HCT116 (cell line): ENCODE measurements around the gene TTLL9. TPM values are rescaled to one million over a fixed set of nuclear protein-coding genes. Genes with fewer than 3 reads are reported as not detected.

Source experiments
- ATAC-seq: fragments of 200-7000 bp; cut with Tn5 transposase; 2 replicates; pipeline ENCODE4 v1.9.1; 2020; ENCODE audit warnings: mild to moderate bottlenecking, moderate library complexity
- BruUV-seq: library from RNA; stranded (reverse); fragments of 400-500 nt; replicated peaks from 2 replicates; lab custom pipeline; 2021; lab: Mats Ljungman, UMichigan
- CTCF ChIA-PET: fragments of 300-600 bp; sonication (Branson Sonifier 250); formaldehyde crosslinking; loops from one replicate; lab custom pipeline; 2021; ENCODE audit warnings: antibody characterized with exemption; lab: Charles Lee
- POLR2A ChIA-PET: fragments of 300-600, 350-600 bp; sonication (Branson Sonifier 250); formaldehyde crosslinking; loops from one replicate; lab custom pipeline; 2021; ENCODE audit warnings: antibody characterized with exemption; lab: Charles Lee
- RAD21 ChIA-PET, 2 experiments: fragments of 300-600 bp; sonication (Branson Sonifier 250); formaldehyde crosslinking; loops; one replicate each; lab custom pipeline; 2023; ENCODE audit warnings: low total read pairs in 2 of 2; ENCODE audit not compliant: uncharacterized antibody in 2 of 2, unreplicated experiment in 2 of 2, low non-redundant PET in 1 of 2; lab: Charles Lee
- DNase-seq: peaks from one replicate; pipeline ENCODE4 v3.0.0-alpha.2; 2010; ENCODE audit warnings: low read depth, low spot score
- H2AFZ ChIP-seq: fragments of 200-600 bp; shearing (Covaris generic), sonication (generic); 2 replicates; pipeline ENCODE4 v1.6.1; 2017; ENCODE audit warnings: low read depth, mixed run types, mixed read lengths, antibody characterized with exemption, low read length; ENCODE audit not compliant: poor library complexity, severe bottlenecking
- H3K27ac ChIP-seq: 2 replicates; pipeline ENCODE4 v1.5.1; 2012; ENCODE audit warnings: low read depth, low read length
- H3K27me3 ChIP-seq: fragments of 200-600 bp; sonication (generic); 2 replicates; pipeline ENCODE4 v1.6.1; 2016; ENCODE audit warnings: mixed run types, low read length, mixed read lengths; ENCODE audit not compliant: insufficient read depth
- H3K36me3 ChIP-seq, 2 experiments: fragments of 200-500 bp in 1 of 2; fragments of 200-600 bp in 1 of 2; sonication (Bioruptor generic) in 1 of 2; sonication (generic) in 1 of 2; 2 replicates each; pipeline versions ENCODE4 v1.5.1 to v1.6.1; 2014 to 2016; ENCODE audit warnings: low read length in 2 of 2, inconsistent platforms in 1 of 2, mixed read lengths in 1 of 2, mixed run types in 1 of 2; ENCODE audit not compliant: insufficient read depth in 2 of 2, control insufficient read depth in 1 of 2
- H3K4me1 ChIP-seq, 2 experiments: fragments of 200-600 bp in 1 of 2; sonication (generic) in 1 of 2; 2 replicates each; pipeline versions ENCODE4 v1.5.1 to v1.6.1; 2012 to 2017; ENCODE audit warnings: low read length in 2 of 2, inconsistent platforms in 1 of 2, mild to moderate bottlenecking in 1 of 2, mixed read lengths in 1 of 2, mixed run types in 1 of 2, moderate library complexity in 1 of 2; ENCODE audit not compliant: insufficient read depth in 2 of 2, control insufficient read depth in 1 of 2
- H3K4me2 ChIP-seq: fragments of 200-600 bp; sonication (generic); 2 replicates; pipeline ENCODE4 v1.6.1; 2017; ENCODE audit warnings: mixed run types, low read length, mixed read lengths
- H3K4me3 ChIP-seq, 2 experiments: fragments of 200-600 bp in 1 of 2; sonication (generic) in 1 of 2; replicated peaks in 1 of 2; 2 replicates each; pipeline ENCODE4 v1.5.1; 2011 to 2016; ENCODE audit warnings: low read length in 2 of 2, control low read depth in 1 of 2, low read depth in 1 of 2, mild to moderate bottlenecking in 1 of 2, mixed read lengths in 1 of 2, mixed run types in 1 of 2
- H3K79me2 ChIP-seq: fragments of 200-600 bp; sonication (generic); 2 replicates; pipeline ENCODE4 v1.6.1; 2017; ENCODE audit warnings: mild to moderate bottlenecking, mixed run types, low read length, moderate library complexity, mixed read lengths; ENCODE audit not compliant: insufficient read depth
- H3K9ac ChIP-seq: fragments of 200-600 bp; sonication (generic); 2 replicates; pipeline ENCODE4 v1.6.1; 2016; ENCODE audit warnings: low read length, mixed read lengths
- H3K9me2 ChIP-seq: fragments of 200-600 bp; sonication (generic), shearing (Covaris generic); 2 replicates; pipeline ENCODE4 v1.6.1; 2017; ENCODE audit warnings: mixed run types, mild to moderate bottlenecking, moderate library complexity; ENCODE audit not compliant: insufficient read depth
- H3K9me3 ChIP-seq, 2 experiments: fragments of 200-500 bp in 1 of 2; fragments of 200-600 bp in 1 of 2; sonication (Bioruptor generic) in 1 of 2; sonication (generic) in 1 of 2; 2 replicates each; pipeline ENCODE4 v1.6.1; 2014 to 2017; ENCODE audit warnings: low read length in 2 of 2, mixed read lengths in 2 of 2, inconsistent platforms in 1 of 2, low read depth in 1 of 2, mild to moderate bottlenecking in 1 of 2, mixed run types in 1 of 2, moderate library complexity in 1 of 2; ENCODE audit not compliant: control insufficient read depth in 1 of 2, insufficient read depth in 1 of 2
- H4K20me1 ChIP-seq: fragments of 200-600 bp; sonication (generic), shearing (Covaris generic); 2 replicates; pipeline ENCODE4 v1.6.1; 2017; ENCODE audit warnings: mixed run types, mild to moderate bottlenecking, moderate library complexity; ENCODE audit not compliant: insufficient read depth
- ATF3 ChIP-seq: IDR thresholded peaks from 2 replicates; pipeline ENCODE4 v1.6.1; 2012
- CBX3 ChIP-seq: IDR thresholded peaks from 2 replicates; pipeline ENCODE4 v1.6.1; 2012; ENCODE audit warnings: low read depth
- CEBPB ChIP-seq: IDR thresholded peaks from 2 replicates; pipeline ENCODE4 v1.6.1; 2012; ENCODE audit warnings: low read depth
- CTCF ChIP-seq, 3 experiments: fragments of 200-600 bp in 1 of 3; sonication (generic) in 1 of 3; IDR thresholded peaks in 2 of 3; conservative IDR thresholded peaks in 1 of 3; 2 replicates each; pipeline ENCODE4 v1.5.1; 2012 to 2017; ENCODE audit warnings: low read depth in 2 of 3, low read length in 2 of 3, antibody characterized with exemption in 1 of 3, borderline replicate concordance in 1 of 3, control low read depth in 1 of 3, mild to moderate bottlenecking in 1 of 3, mixed read lengths in 1 of 3, mixed run types in 1 of 3, moderate library complexity in 1 of 3; ENCODE audit not compliant: insufficient read depth in 1 of 3
- ELF1 ChIP-seq: IDR thresholded peaks from 2 replicates; pipeline ENCODE4 v1.6.1; 2012; ENCODE audit warnings: low read depth, borderline replicate concordance
- EZH2phosphoT487 ChIP-seq: fragments of 200-600 bp; IDR thresholded peaks from 2 replicates; pipeline ENCODE4 v1.6.1; 2018; ENCODE audit warnings: antibody characterized with exemption, borderline replicate concordance
- FOSL1 ChIP-seq: IDR thresholded peaks from 2 replicates; pipeline ENCODE4 v1.6.1; 2012; ENCODE audit warnings: low read depth
- JUND ChIP-seq: IDR thresholded peaks from 2 replicates; pipeline ENCODE4 v1.6.1; 2012
- MAX ChIP-seq: IDR thresholded peaks from 2 replicates; pipeline ENCODE4 v1.6.1; 2012
- POLR2A ChIP-seq: IDR thresholded peaks from 2 replicates; pipeline ENCODE4 v1.7.0; 2011; ENCODE audit warnings: borderline replicate concordance; ENCODE audit not compliant: insufficient read depth, insufficient read length; ENCODE audit errors: extremely low read depth
- POLR2AphosphoS5 ChIP-seq: IDR thresholded peaks from 2 replicates; pipeline ENCODE4 v1.6.1; 2011; ENCODE audit warnings: mild to moderate bottlenecking, low read depth, low read length, moderate library complexity
- RAD21 ChIP-seq: IDR thresholded peaks from 2 replicates; pipeline ENCODE4 v1.6.1; 2012; ENCODE audit warnings: low read depth, mild to moderate bottlenecking
- SIN3A ChIP-seq: IDR thresholded peaks from 2 replicates; pipeline ENCODE4 v1.6.1; 2012; ENCODE audit warnings: low read depth
- SRF ChIP-seq: IDR thresholded peaks from 2 replicates; pipeline ENCODE4 v1.6.1; 2012; ENCODE audit warnings: low read depth
- TCF7L2 ChIP-seq: IDR thresholded peaks from 2 replicates; pipeline ENCODE4 v1.7.0; 2011; ENCODE audit warnings: borderline replicate concordance, inconsistent platforms; ENCODE audit not compliant: insufficient read depth, insufficient read length; ENCODE audit errors: extremely low read depth
- YY1 ChIP-seq: IDR thresholded peaks from 2 replicates; pipeline ENCODE4 v1.6.1; 2011; ENCODE audit warnings: low read length, low read depth, moderate library complexity, mild to moderate bottlenecking; ENCODE audit not compliant: insufficient replicate concordance; ENCODE audit errors: extremely low read depth
- ZFX ChIP-seq: fragments of 450-650 bp; IDR thresholded peaks from 2 replicates; pipeline ENCODE4 v1.6.1; 2017
- intact Hi-C: fragments of 100-400 bp; cut with micrococcal nuclease; formaldehyde crosslinking; loops from 2 replicates; pipeline ENCODE4 v1.10.0; 2022
- total RNA-seq: library from RNA; stranded (reverse); gene quantifications from one replicate; pipeline ENCODE4 v1.2.1, GENCODE V29; 2021; ENCODE audit not compliant: unreplicated experiment

The TTLL9 gene
- total RNA-seq, 1 experiment from 2014 or later = not detected

- H3K9me2 ChIP-seq = no peaks in the 10 kb centered on the region
- RAD21 ChIA-PET = no interaction called here
- no peaks in the 10 kb centered on the region for H3K79me2 ChIP-seq
- peaks cover 63% of the 10 kb centered on the region for H3K27me3 ChIP-seq
- no peaks in the 10 kb centered on the region for H4K20me1 ChIP-seq
- POLR2A ChIA-PET = no interaction called here
- H3K4me1 ChIP-seq = no peaks in the 10 kb centered on the region
- no peaks in the 10 kb centered on the region for H3K9me3 ChIP-seq
- no TSS peak for BruUV-seq
- CTCF ChIA-PET = interaction anchor here (1.0 kb wide), 1 partner anchor 18 kb away, joined by 5 read pairs; the partner anchor contains the start of gene PDRG1
- H3K4me2 ChIP-seq = no peak overlapping the region
- ATAC-seq (no peak), DNase-seq (no peak)
- intact Hi-C loops = no loop called here
- no peak overlapping the region for H3K27ac ChIP-seq
- no peak overlapping the region for H3K9ac ChIP-seq
- H3K36me3 ChIP-seq = no peaks in the 10 kb centered on the region
- no peak overlapping the region for H2AFZ ChIP-seq
- no peak overlapping the region for H3K4me3 ChIP-seq
- TF ChIP-seq TCF7L2 = no peak
- no peak for TF ChIP-seq YY1
- TF ChIP-seq ATF3 = no peak
- TF ChIP-seq EZH2phosphoT487 = no peak
- no peak for TF ChIP-seq RAD21
- TF ChIP-seq ZFX = no peak
- no peak for TF ChIP-seq FOSL1
- no peak for TF ChIP-seq MAX
- TF ChIP-seq POLR2AphosphoS5 = no peak
- no peak for TF ChIP-seq POLR2A
- TF ChIP-seq CEBPB = no peak
- TF ChIP-seq JUND = no peak
Observed at GRCh38 chr20:31969991-31970390, 99.6 kb downstream of the TTLL9 start.

DNA sequence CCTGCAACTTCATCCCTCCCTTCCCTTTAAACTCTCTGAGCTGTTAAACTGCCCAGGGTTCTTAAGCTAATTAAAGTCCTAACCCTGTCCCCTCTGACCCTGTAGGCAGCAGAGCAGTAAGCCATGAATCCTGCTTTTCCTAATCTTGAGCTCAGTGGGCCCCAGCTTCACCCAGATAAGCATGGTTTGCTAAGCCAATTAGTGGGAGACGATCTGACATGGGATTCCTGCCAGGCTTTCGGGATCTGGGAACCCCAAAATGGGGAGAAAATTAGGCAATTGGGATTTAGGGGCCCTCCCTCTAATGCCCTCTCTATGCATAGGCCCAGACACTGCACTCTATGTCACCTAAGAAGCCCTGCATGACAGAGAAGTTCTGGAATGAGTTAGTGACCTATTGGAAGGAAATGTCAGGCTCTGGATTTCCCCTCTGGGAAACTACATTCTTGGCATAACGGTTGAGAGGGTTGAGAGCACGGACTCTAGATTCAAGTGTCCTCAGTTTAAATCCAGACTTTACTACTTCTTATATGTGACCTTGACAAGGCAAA, 102.1 kb downstream of the TTLL9 start:
- ChIA-PET CTCF (no interaction called here), POLR2A (no interaction called here), RAD21 (no interaction called here)
- Histone ChIP-seq H3K27me3 (peaks cover 41% of the 10 kb centered on the region), H3K36me3 (no peaks in the 10 kb centered on the region), H3K4me2 (no peak overlapping the region), H4K20me1 (no peaks in the 10 kb centered on the region), H3K27ac (no peak overlapping the region), H3K79me2 (no peaks in the 10 kb centered on the region), H3K9me3 (no peaks in the 10 kb centered on the region), H3K9me2 (no peaks in the 10 kb centered on the region), H3K9ac (no peak overlapping the region), H2AFZ (no peak overlapping the region), H3K4me1 (no peaks in the 10 kb centered on the region), H3K4me3 (no peak overlapping the region)
- DNase-seq (no peak), ATAC-seq (no peak)
- no TSS peak for BruUV-seq
- intact Hi-C loops = no loop called here
- TF ChIP-seq CTCF (IDR thresholded peaks at IDR 0.05 in 2 of 3, conservative IDR thresholded peaks at IDR 0.05 in 1 of 3; ENCODE audit: borderline replicate concordance in 1 of 3, insufficient read depth in 1 of 3, low read depth in 2 of 3, low read length in 2 of 3) (no peak), SRF (no peak), FOSL1 (no peak), CBX3 (no peak), RAD21 (no peak), TCF7L2 (no peak), SIN3A (no peak), ELF1 (no peak), POLR2AphosphoS5 (no peak), ATF3 (no peak)
